CD4-positive, CD25-positive, alpha-beta regulatory T cell (primary cell): ENCODE data around the gene BACH2. TPM values are rescaled to one million over a fixed set of nuclear protein-coding genes. Genes with fewer than 3 reads are reported as not detected.
"Not testable (repeated sequence)": the region's sequence is repeated elsewhere in the genome, so short reads cannot be mapped to it uniquely, and the experiment has no call there.

ENCODE experiments used
- ATAC-seq, 2 donors: fragments of 150-1000 bp; cut with Tn5 transposase; one replicate each; pipeline ENCODE4 v1.10.0; 2021; ENCODE audit warnings: low read depth in 2 of 2, moderate number of reproducible peaks in 2 of 2, moderate library complexity in 1 of 2
- DNase-seq, 3 donors: peaks; one replicate each; pipeline versions ENCODE4 v3.0.0 to v3.0.0-alpha.2; 2012 to 2022; ENCODE audit warnings: mixed read lengths in 1 of 3
- H3K27ac ChIP-seq: one replicate; pipeline ENCODE4 v1.7.0; 2013; ENCODE audit warnings: mild to moderate bottlenecking, low read length; ENCODE audit not compliant: insufficient read depth, poor library complexity, severe bottlenecking
- H3K27me3 ChIP-seq: one replicate; pipeline ENCODE4 v1.7.0; 2013; ENCODE audit warnings: low read length; ENCODE audit not compliant: control insufficient read depth, insufficient read depth
- H3K36me3 ChIP-seq: one replicate; pipeline ENCODE4 v1.7.0; 2013; ENCODE audit warnings: mild to moderate bottlenecking, low read length, moderate library complexity; ENCODE audit not compliant: control insufficient read depth, insufficient read depth
- H3K4me1 ChIP-seq: 2 replicates; pipeline ENCODE4 v1.7.0; 2013; ENCODE audit warnings: mild to moderate bottlenecking, low read length; ENCODE audit not compliant: insufficient read depth, control insufficient read depth, poor library complexity, severe bottlenecking
- H3K4me3 ChIP-seq: one replicate; pipeline ENCODE4 v1.7.0; 2013; ENCODE audit warnings: low read depth, mild to moderate bottlenecking, low read length, moderate library complexity
- H3K9me3 ChIP-seq, 2 experiments: 1 replicate in 1 of 2; 2 replicates in 1 of 2; pipeline ENCODE4 v1.7.0; 2013; ENCODE audit warnings: low read length in 2 of 2, mild to moderate bottlenecking in 1 of 2, moderate library complexity in 1 of 2; ENCODE audit not compliant: control insufficient read depth in 2 of 2
- H3K27ac Mint-ChIP-seq, 3 donors: one replicate each; pipeline ENCODE4 v1.8.0; 2020 to 2022; ENCODE audit warnings: mild to moderate bottlenecking in 3 of 3, mixed read lengths in 3 of 3, moderate library complexity in 2 of 3
- H3K27me3 Mint-ChIP-seq: one replicate; pipeline ENCODE4 v1.8.0; 2022; ENCODE audit warnings: mild to moderate bottlenecking, mixed read lengths
- H3K36me3 Mint-ChIP-seq: one replicate; pipeline ENCODE4 v1.8.0; 2020; ENCODE audit warnings: mixed read lengths
- H3K4me1 Mint-ChIP-seq, 4 donors: one replicate each; pipeline ENCODE4 v1.8.0; 2020 to 2022; ENCODE audit warnings: mixed read lengths in 4 of 4, mild to moderate bottlenecking in 1 of 4
- H3K4me3 Mint-ChIP-seq, 4 donors: one replicate each; pipeline ENCODE4 v1.8.0; 2020 to 2022; ENCODE audit warnings: mild to moderate bottlenecking in 4 of 4, mixed read lengths in 4 of 4, moderate library complexity in 3 of 4
- H3K9me3 Mint-ChIP-seq, 7 donors: one replicate each; pipeline ENCODE4 v1.8.0; 2020 to 2022; ENCODE audit warnings: mixed read lengths in 7 of 7, mild to moderate bottlenecking in 3 of 7, moderate library complexity in 2 of 7
- polyA plus RNA-seq, 4 donors: library from polyadenylated mRNA; unstranded; fragments of 300-500 nt; fragmentation: Illumina TruSeq; gene quantifications; one replicate each; pipeline ENCODE4 v1.2.3, GENCODE V29; 2021
- total RNA-seq: library from RNA; stranded (reverse); gene quantifications from one replicate; pipeline ENCODE4 v1.2.3, GENCODE V29; 2022

Gene BACH2
- total and polyA plus RNA-seq, 5 donors from 2014 or later = 3.8 to 51.3 (median 7.1) TPM

DNA sequence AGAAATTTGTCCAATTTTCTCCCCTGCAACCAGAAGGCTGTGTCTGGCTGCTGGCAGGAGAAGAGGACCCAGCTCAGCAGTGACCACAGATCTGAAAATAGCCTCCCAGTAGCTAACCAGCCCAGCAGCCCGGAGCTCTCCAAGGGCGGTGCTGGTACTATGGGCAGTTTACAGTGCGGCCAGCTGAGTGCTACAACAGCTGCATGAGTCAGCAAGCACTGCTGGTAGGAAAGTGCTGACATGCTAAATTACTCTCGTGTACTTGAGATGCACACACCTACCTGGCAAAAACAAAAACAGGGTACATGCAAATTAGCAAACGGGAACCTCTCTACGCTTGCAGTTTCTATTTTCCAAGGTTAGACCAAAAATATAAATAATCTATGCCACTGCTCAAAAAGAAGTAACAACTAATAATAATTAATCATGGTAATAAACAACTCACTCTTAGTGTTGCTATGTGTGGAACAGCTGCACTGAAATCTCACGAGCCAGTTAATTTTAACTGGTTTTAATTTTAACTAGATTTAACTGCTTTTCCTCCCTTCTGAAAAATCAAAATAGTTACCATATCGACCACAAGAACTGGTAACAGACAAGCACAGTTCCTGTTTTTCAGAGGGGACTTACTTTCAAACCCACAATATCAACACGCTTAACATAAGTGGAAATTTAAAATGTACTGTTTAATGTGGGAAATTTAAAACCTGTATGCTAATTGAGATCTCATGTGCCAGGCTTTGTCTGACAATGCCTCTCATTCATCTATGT is 10.8 kb downstream of the BACH2 start:
- peaks cover 3% of the 10 kb centered on the region for H3K36me3 Mint-ChIP-seq
- H3K4me3 Mint-ChIP-seq = peak overlapping the region; percentile 80 to 87 (median 84)
- DNase-seq = peak; percentile 33 to 79 (median 75)
- peak; percentile 63 to 71 for ATAC-seq
- Histone ChIP-seq H3K27ac (peak overlapping the region; percentile 68), H3K36me3 (no peaks in the 10 kb centered on the region), H3K27me3 (peaks cover 6% of the 10 kb centered on the region), H3K9me3 (peaks cover 0 to 4% of the 10 kb centered on the region in 2 experiments), H3K4me3 (peak overlapping the region; percentile 89), H3K4me1 (peaks cover 30% of the 10 kb centered on the region)
- peak overlapping the region; percentile 67 to 92 (median 90) for H3K27ac Mint-ChIP-seq
- peaks cover 42 to 78% (median 60%) of the 10 kb centered on the region in 4 donors for H3K4me1 Mint-ChIP-seq
- H3K27me3 Mint-ChIP-seq = peaks cover 64% of the 10 kb centered on the region
- peaks cover 0 to 3% (median 0%) of the 10 kb centered on the region in 7 donors for H3K9me3 Mint-ChIP-seq

GRCh38 chr6:90285042-90285481 is 11.6 kb downstream of the BACH2 start:
- Histone ChIP-seq H3K27me3 (peaks cover 6% of the 10 kb centered on the region), H3K4me3 (peak overlapping the region; percentile 89), H3K9me3 (peaks cover 0 to 4% of the 10 kb centered on the region in 2 experiments), H3K36me3 (no peaks in the 10 kb centered on the region), H3K4me1 (peaks cover 30% of the 10 kb centered on the region), H3K27ac (peak overlapping the region; percentile 68)
- Mint-ChIP-seq H3K27me3 (peaks cover 60% of the 10 kb centered on the region), H3K4me1 (peaks cover 39 to 76% (median 55%) of the 10 kb centered on the region in 4 donors), H3K4me3 (peak overlapping the region; percentile 80 to 87 (median 84)), H3K27ac (peak overlapping the region; percentile 90 to 98 (median 92)), H3K9me3 (peaks cover 0 to 3% (median 0%) of the 10 kb centered on the region in 7 donors), H3K36me3 (no peaks in the 10 kb centered on the region)
- peak in 1 of 3 donors; percentile 41 for DNase-seq
- ATAC-seq = no peak

DNA sequence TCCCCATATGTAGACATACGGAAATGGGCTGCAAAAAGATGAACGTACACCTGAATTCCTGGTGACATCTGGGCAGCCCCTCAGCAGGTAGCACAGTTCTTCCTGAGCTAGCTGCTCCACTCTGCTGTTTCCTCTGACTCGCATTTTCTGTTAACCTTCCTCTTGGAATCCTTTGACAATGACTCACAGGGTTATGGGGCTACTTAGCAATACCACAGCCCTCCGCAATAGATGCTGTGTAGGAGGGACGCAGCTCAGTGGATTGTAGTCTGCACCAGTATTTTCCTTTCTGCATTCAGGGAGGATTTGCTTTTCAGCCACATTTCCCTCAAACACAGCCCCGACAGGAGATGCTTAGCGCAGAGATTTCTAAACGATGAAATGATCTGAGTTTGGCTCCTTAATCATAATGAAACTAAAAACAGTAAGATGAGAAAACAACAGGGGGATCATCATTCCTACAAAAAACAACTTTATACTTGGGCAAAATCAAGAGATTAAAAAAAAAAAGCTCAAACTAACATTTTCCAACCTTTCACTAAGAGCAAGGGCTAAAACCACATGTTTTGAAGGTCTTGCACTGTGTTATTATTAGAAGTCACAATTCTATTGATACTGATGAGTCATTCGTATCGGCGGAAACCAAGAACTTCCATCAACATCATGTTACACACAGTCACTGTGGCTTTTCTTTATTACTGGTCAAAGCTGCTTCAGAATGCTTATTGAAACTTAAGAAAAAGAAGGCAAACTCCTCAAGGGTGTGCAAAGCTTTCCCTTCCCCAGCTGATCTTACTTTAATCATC is 12.2 kb downstream of the BACH2 start:
- Histone ChIP-seq H3K36me3 (no peaks in the 10 kb centered on the region), H3K4me1 (peaks cover 30% of the 10 kb centered on the region), H3K9me3 (peaks cover 0 to 4% of the 10 kb centered on the region in 2 experiments), H3K27me3 (peaks cover 6% of the 10 kb centered on the region), H3K27ac (peak overlapping the region; percentile 68), H3K4me3 (peak overlapping the region; percentile 89)
- Mint-ChIP-seq H3K4me1 (peaks cover 39 to 72% (median 53%) of the 10 kb centered on the region in 4 donors), H3K36me3 (no peaks in the 10 kb centered on the region), H3K27me3 (peaks cover 54% of the 10 kb centered on the region), H3K4me3 (peak overlapping the region; percentile 80 to 87 (median 84)), H3K27ac (peak overlapping the region; percentile 90 to 98 (median 92)), H3K9me3 (peaks cover 0 to 3% (median 0%) of the 10 kb centered on the region in 7 donors)
- peak in 2 of 3 donors; percentile 49 to 84 for DNase-seq
- peak; percentile 49 to 52 for ATAC-seq

- H3K9me3 Mint-ChIP-seq = not testable (repeated sequence)
Observed at GRCh38 chr6:90282265-90282664, 14.4 kb downstream of the BACH2 start.

GRCh38 chr6:90278129-90278528 is 18.5 kb downstream of the BACH2 start:
- no peaks in the 10 kb centered on the region for H3K36me3 ChIP-seq
- no peaks in the 10 kb centered on the region for H3K9me3 ChIP-seq
- H3K27me3 ChIP-seq = peaks cover 6% of the 10 kb centered on the region
- H3K4me1 Mint-ChIP-seq = peaks cover 26 to 78% (median 39%) of the 10 kb centered on the region in 4 donors
- H3K4me1 ChIP-seq = peaks cover 25% of the 10 kb centered on the region
- no peak for ATAC-seq
- peak overlapping the region; percentile 63 to 79 (median 71) for H3K27ac Mint-ChIP-seq
- no peak for DNase-seq
- H3K27me3 Mint-ChIP-seq = peaks cover 44% of the 10 kb centered on the region
- H3K4me3 Mint-ChIP-seq = peak overlapping the region in 2 of 4 donors; percentile 13 to 24
- H3K9me3 Mint-ChIP-seq = no peaks in the 10 kb centered on the region
- H3K27ac ChIP-seq = no peak overlapping the region
- H3K4me3 ChIP-seq = no peak overlapping the region
- H3K36me3 Mint-ChIP-seq = no peaks in the 10 kb centered on the region

More at GRCh38 chr6:90282265-90282664, 14.4 kb downstream of the BACH2 start:
- Mint-ChIP-seq H3K27me3 (peaks cover 49% of the 10 kb centered on the region), H3K4me3 (peak overlapping the region in 3 of 4 donors; percentile 23 to 31 (median 25)), H3K27ac (peak overlapping the region in 2 of 3 donors; percentile 12 to 22), H3K4me1 (peaks cover 37 to 71% (median 42%) of the 10 kb centered on the region in 4 donors)
- H3K27me3 ChIP-seq, H3K36me3 Mint-ChIP-seq, DNase-seq, H3K4me3 ChIP-seq, H3K9me3 ChIP-seq, ATAC-seq, H3K27ac ChIP-seq, H3K36me3 ChIP-seq: not testable (repeated sequence)
- H3K4me1 ChIP-seq = peaks cover 30% of the 10 kb centered on the region

DNA sequence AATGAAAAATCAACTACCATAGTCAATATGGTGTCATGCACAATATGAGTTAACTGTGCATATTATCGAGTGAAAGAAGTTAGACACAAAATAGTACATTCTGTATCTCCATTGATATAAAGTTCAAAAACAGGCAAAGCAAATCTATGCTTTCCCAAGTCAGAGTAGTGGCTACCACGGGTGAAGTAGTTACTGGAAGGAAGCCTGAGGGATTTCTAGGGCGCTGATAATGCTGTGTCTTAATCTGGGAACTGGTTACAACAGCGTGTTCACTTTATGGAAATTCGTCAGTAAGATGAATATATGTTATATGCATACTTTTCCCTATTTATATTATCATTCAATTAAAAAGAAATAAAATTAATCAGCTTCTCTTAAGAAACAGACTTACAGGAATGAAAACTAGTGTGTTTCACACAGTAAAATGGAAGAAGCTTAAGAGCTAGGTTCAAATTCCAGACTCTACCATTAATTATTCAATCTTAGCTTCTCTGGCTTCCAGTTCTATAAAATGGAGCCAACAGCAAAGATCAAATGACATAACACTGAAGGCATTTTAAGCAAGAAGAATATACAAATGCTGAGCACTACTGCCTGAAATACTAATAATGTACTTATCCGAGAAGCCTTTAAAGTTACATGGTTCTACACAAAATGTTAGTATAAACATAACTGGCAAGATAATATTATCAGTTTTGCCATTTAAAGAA is 19.2 kb downstream of the BACH2 start:
- H3K27me3 Mint-ChIP-seq = peaks cover 40% of the 10 kb centered on the region
- H3K4me1 Mint-ChIP-seq = peaks cover 27 to 81% (median 39%) of the 10 kb centered on the region in 4 donors
- Histone ChIP-seq H3K9me3 (no peaks in the 10 kb centered on the region), H3K4me3 (no peak overlapping the region), H3K4me1 (peaks cover 31% of the 10 kb centered on the region), H3K27me3 (peaks cover 2% of the 10 kb centered on the region), H3K36me3 (no peaks in the 10 kb centered on the region), H3K27ac (no peak overlapping the region)
- H3K4me3 Mint-ChIP-seq = no peak overlapping the region
- ATAC-seq (no peak), DNase-seq (no peak)
- no peaks in the 10 kb centered on the region for H3K9me3 Mint-ChIP-seq
- H3K27ac Mint-ChIP-seq = peak overlapping the region; percentile 52 to 79 (median 71)
- H3K36me3 Mint-ChIP-seq = no peaks in the 10 kb centered on the region
